SKM-1 (cell line): Measurements from ENCODE around the gene THAP6.
"Not testable (repeated sequence)": the region's sequence is repeated elsewhere in the genome, so short reads cannot be mapped to it uniquely, and the experiment has no call there.

Source experiments
- DNase-seq: peaks from one replicate; lab custom pipeline; 2025; ENCODE audit not compliant: unreplicated experiment; lab: John Stamatoyannopoulos, UW

THAP6 gene

DNA sequence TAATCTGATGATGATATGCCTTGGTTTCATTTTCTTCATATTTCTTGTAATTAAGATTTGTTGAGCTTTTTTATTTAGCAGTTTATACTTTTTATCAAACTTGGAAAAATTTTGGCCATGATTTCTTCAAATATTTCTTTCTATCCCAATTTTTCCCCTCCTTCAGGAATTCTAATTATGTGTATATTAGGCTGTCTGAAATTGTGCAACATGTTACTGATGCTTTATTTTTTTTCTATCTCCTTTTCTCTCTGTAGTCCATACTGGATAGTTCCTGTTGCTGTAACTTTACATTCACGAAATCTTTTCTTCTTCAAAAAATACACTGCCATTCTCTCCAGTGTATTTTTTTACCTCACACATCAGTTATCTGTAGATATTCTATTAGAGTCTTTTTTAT lies 10.8 kb downstream of the THAP6 start:
- DNase-seq: no peak

DNA sequence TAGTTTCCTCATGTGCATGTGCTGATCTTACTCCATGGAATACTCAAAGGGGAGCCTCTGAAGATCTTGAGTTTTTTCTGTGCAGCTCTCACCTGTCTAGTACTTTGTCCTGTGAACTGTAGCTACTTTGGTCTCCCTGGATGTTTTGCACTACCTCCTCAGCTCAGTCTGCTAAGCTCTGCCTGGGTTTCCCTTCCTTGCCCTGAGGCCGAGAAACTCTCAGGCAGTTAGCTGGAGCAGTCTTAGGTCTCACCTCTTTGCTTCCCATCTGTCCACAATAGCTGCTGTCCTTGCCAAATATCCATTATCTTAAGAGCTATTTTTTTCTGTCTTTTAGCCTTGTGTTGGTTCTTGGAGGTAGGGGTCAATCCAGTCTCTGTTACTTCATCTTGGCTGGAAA lies 11.6 kb downstream of the THAP6 start:
- DNase-seq: no peak

GRCh38 chr4:75527482-75527881 lies 13.2 kb downstream of the THAP6 start:
- DNase-seq: no peak

DNA sequence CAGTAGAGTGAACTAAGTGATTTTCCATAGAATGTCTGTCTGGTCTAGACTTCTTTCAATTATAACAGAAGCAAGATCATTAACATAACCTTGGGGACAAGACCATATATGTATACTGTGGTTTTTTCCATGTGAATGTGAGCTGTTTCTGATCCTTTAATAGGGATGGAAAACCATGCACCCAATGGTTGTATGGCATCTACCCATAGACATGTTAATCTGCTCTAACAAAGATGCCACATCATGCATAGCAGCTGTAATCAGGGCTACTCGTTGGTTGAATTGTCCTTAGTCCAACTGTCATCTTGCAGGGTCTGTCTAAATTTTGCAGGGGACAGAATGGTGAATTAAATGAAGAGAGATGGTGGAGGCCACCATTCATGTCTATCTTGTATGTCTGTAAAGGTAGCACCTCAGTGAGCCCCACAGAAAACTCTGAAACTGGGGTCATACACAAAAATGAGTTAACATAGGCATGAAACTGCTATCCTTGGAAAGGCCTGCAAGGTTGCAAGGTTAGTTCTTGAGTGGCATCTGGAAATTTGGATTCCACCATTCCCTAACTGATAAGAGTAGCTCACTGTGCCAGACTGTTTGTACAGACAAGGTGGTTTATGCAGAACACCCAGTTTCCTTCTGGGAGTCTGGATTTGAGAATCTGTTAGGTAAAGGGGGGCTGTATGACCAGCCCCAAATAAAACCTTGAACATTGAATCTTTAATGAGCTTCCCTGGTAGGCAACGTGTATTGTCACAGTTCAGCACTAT lies 16.5 kb downstream of the THAP6 start:
- no peak for DNase-seq

- not testable (repeated sequence) for DNase-seq
Measured at GRCh38 chr4:75531536-75532143, 17.4 kb downstream of the THAP6 start.

- DNase-seq: not testable (repeated sequence)
Measured at GRCh38 chr4:75533339-75533887, 19.1 kb downstream of the THAP6 start.

DNA sequence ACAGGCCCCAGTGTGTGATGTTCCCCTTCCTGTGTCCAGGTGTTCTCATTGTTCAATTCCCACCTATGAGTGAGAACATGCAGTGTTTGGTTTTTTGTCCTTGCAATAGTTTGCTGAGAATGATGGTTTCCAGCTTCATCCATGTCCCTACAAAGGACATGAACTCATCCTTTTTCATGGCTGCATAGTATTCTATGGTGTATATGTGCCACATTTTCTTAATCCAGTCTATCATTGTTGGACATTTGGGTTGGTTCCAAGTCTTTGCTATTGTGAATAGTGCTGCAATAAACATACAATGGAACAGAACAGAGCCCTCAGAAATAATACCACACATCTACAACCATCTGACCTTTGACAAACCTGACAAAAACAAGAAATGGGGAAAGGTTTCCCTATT lies 19.7 kb downstream of the THAP6 start:
- DNase-seq: not testable (repeated sequence)

- DNase-seq: not testable (repeated sequence)
Measured at GRCh38 chr4:75537308-75537707, 23.0 kb downstream of the THAP6 start.

- DNase-seq: no peak
Measured at GRCh38 chr4:75542824-75543223, 28.6 kb downstream of the THAP6 start.

DNA sequence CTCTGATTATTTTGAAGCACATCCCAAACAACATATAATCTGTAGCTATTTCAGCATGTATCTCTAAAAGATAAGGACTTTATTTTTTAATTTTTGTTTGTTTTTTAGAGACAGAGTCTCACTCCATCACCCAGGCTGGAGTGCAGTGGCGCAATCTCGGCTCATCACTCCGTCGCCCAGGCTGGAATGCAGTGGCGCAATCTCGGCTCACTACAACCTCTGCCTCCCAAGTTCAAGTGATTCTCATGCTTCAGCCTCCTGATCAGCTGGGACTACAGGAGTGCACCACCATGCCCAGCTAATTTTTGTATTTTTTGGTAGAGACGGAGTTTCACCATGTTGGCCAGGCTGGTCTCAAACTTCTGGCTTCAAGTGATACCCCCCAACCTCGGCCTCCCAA lies 29.9 kb downstream of the THAP6 start:
- DNase-seq: not testable (repeated sequence)

DNA sequence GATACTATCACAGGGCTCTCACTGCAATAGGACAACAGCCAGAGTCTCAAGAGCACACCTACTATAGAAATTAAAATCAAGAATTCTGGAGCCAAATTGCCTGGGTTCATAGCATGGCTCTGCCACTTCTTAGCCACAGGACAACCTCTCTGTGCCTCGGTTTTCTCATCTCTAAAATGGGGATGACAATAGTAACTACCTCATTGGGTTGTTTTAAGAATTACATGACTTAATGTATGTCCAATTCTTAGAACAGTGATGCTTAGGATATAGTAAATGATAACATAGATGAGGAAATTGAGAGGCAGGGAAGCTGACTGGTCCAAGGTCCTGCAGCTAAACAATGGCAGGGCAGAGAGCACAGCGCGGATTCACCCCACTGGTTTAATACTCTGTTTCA lies 30.6 kb downstream of the THAP6 start:
- no peak for DNase-seq

DNA sequence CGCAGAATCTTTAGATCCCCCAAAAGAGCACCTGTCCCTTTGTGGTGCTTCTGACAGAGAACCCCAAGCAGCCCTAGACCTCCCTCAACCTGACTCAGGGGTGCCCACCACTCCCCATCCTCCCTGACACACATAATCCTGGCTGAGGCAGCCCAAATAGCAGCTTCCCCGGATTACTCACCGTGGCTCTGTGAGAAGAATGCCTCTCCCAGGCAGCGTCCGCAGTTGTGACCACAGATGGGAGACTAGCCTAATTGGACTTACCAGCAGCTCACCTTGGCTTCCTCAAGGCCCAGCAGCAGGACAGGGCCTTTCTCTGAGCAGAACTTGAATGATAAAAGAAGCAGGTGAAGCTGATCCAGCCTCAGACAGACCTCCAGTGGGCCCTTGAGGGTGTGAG lies 31.3 kb downstream of the THAP6 start:
- no peak for DNase-seq

GRCh38 chr4:75547647-75548387 lies 33.5 kb downstream of the THAP6 start:
- DNase-seq: no peak

DNA sequence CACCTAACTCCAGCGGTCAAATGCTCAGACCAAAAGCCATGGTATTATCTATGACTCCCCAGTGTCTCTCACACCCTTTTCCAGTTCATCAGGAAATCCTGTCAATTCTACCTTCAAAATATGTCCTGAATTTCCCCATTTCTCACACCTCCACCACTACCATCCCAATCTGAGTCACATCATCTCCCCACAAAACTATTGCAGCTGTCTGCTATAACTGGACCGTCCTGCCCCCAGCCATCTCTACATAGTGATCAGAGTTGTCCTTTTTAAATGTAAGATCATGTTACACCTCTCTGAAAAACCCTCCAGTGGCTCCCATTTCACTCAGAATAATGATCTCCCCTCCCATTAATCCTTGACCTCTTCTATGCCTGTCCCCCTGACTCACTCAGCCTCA lies 34.7 kb downstream of the THAP6 start:
- no peak for DNase-seq

DNA sequence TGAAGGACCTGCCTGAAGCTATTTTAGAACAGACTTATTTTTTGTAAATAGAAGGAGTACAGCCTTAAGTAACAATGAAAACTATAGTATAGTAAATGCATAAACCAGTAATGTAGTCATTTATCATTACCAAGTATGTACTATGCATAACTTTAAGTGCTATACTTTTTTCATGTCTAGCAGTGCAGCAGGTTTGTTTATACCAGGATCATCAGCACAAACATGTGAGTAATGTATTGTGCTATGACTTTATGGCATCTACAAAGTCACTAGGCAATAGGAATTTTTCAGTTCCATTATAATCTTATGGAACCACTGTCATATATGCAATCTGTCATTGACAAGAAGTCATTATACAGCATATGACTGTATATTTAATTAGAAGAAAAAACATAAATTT lies 38.2 kb downstream of the THAP6 start:
- no peak for DNase-seq

- no peak for DNase-seq
Measured at GRCh38 chr4:75555294-75556164, 41.3 kb downstream of the THAP6 start, which contains the start of gene ODAPH. ODAPH (plus strand) TSS chr4:75556066; CDS start chr4:75556083, 17 bp downstream.

- DNase-seq: no peak
Measured at GRCh38 chr4:75557696-75558095, 43.4 kb downstream of the THAP6 start.

DNA sequence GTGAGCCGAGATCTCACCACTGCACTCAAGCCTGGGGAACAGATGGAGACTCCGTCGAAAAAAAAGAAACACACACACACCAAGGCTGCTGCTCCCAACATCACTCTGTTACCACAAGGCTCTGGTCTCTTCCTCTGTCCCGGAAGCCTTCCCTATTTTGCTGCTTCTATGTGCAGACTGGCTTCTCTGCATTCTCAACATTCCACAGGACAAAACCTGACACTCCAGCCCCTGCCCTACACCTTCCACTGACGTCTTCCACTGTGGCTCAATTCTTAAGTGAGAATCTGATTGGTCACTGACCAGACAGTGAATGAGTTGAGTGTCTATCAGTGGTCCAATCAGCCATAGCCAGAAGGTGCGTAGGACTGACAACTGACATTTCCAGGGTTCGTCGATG lies 47.5 kb downstream of the THAP6 start:
- no peak for DNase-seq

DNA sequence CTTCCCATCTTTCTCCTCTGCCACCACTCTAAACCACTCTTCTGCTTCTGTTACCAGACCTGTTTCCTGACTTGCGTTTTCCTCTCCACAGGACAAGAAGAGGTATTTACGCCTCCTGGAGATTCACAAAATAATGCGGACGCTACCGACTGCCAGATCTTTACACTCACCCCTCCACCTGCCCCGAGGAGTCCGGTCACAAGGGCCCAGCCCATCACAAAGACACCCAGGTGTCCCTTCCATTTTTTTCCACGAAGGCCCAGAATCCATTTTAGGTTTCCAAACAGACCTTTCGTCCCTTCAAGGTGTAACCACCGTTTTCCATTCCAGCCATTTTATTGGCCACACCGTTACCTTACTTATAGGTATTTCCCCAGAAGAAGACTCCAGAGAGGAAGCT lies 49.8 kb downstream of the THAP6 start:
- DNase-seq: no peak

DNA sequence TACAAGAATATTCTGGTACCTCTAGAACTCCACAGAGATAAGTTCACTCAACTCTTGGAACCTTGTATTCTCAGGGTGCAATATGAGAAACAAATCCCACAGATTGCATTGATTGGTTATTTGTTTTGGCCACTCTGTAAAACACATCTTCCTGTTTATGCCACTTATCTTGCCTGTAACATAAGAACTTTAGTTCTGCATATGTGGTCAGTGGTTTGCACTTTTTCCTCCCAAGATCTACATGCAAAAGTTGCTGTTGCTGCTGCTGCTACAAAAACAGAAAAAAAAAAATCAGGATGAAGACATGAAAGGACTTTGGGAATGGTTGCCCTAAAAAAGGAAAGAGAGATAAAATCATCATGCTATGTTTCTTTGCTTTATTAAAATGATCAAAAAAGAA lies 51.2 kb downstream of the THAP6 start:
- peak; percentile 24 for DNase-seq

- DNase-seq: no peak
Measured at GRCh38 chr4:75566911-75567310, 52.6 kb downstream of the THAP6 start.
